GM18505 (cell line): Measurements from ENCODE around the gene FAM229A.

Experiments
- ATAC-seq: cut with Tn5 transposase; IDR thresholded peaks from one replicate; pipeline ENCODE4 v1.9.1; 2021; ENCODE audit not compliant: unreplicated experiment
- POLR2A ChIP-seq: IDR thresholded peaks from 4 replicates; pipeline ENCODE4 v1.6.1; 2011; ENCODE audit warnings: borderline replicate concordance; ENCODE audit not compliant: insufficient read depth, insufficient read length; ENCODE audit errors: extremely low read depth

The FAM229A gene

GRCh38 chr1:32393136-32393535 is 30.9 kb upstream of the FAM229A start:
- no peak for ATAC-seq
- TF ChIP-seq POLR2A, result no peak

DNA sequence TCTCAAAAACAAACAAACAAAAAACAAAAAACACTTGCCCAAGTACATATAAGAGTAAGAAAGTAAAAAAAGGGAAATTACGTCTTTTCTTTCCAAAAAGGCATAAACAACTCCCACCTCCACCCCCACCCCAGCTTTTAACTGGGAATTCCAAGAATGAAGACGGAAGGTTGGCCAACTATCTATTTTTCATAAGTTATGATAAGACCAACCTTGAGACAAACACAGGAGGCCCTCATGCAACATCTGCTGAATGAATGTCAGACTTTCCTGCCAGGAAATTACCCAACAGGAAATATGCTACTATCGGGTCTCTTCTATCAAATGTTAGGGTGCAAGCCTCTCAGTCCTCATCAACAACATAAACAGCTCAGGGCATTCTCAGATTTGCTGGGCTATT is 30.0 kb upstream of the FAM229A start:
- TF ChIP-seq POLR2A, result no peak
- ATAC-seq, result no peak

GRCh38 chr1:32390904-32391870 is 28.9 kb upstream of the FAM229A start:
- no peak for ATAC-seq
- TF ChIP-seq POLR2A, result no peak

- ATAC-seq, result no peak
- TF ChIP-seq POLR2A, result no peak
Observed at GRCh38 chr1:32388641-32389040, 26.4 kb upstream of the FAM229A start.

DNA sequence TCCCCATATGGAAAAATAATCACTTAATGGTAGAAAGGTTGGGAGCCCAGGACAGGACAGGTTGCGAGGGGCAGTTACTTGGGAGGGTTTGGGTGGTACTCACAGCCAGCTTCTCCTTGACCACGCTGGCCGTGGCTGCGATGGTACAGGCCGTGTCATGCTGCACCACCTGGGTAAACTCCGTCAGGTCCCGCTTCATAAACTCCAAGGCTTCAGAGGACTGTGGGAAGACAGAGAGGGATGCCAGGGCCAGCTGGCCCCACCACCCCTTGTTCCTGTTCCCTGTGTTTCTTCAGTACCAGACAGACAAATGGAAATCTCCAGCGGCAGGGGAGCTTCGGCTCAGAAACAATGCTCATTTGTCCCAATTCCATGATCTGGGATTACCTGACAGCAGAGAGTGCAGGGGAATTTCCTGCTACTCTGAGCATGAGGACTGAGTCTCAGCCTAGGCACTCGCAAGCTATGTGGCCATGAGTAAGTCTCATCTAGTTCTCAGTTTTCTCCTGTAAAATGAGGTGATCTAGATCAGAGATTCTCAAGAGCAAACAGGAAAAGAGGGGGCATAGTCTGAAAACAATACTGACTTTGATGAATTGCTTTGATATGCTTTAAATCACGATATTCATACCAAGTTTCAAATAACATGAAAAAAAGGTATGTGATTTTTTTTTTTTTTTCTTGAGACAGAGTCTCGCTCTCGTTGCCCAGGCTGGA is 24.5 kb upstream of the FAM229A start:
- TF ChIP-seq POLR2A, result no peak
- no peak for ATAC-seq

- no peak for ATAC-seq
- TF ChIP-seq POLR2A, result no peak
Observed at GRCh38 chr1:32380057-32380456, 17.8 kb upstream of the FAM229A start.

GRCh38 chr1:32377541-32378220 is 15.4 kb upstream of the FAM229A start:
- TF ChIP-seq POLR2A, result no peak
- no peak for ATAC-seq

DNA sequence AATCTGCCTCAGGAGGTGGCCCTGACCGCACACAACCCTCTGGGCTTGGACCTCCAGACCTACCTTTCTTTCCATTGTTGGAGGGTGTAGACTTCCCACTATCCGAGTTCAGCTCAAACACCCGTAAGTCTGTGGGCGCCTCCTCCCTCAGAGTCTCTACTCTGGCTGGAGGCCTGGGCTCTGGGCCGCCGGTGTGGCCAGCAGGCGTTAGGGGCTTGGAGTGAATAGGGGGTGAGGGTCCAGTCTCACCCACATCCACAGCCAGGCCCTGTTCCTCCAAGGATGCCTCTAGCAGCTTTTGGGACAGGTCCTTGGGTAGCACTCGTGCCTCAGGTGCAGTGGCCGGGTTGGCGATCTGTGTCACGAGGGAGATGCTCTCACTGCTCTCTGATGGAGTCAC is 13.9 kb upstream of the FAM229A start:
- TF ChIP-seq POLR2A, result no peak
- no peak for ATAC-seq

DNA sequence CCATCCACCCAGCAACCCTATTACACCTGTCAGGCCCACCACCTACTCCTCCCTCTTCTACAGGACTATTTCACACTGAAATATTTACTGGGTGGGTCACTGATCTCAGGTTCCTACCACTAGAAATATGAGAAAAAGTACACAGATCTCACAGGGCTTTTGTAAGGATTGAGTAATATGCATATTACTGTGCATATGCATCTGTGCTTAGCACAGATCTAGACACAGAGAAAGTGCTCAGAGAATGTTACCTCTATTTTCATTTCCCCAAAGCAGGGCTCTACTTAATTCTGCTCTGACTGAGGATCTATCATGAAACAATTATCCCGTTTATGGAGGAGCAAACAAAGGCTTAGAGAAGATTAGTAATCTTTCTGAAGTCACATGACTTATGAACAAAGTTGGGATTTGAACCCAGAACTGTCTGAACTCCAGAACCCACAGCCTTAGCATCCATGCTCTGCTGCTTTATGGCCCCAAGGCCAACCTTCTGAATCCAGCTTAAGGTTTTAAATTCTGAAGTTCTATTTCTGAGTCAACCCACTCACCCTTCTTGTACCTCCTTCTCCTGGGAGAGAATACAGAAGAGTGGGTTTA is 11.8 kb upstream of the FAM229A start:
- no peak for ATAC-seq
- no peak for TF ChIP-seq POLR2A

DNA sequence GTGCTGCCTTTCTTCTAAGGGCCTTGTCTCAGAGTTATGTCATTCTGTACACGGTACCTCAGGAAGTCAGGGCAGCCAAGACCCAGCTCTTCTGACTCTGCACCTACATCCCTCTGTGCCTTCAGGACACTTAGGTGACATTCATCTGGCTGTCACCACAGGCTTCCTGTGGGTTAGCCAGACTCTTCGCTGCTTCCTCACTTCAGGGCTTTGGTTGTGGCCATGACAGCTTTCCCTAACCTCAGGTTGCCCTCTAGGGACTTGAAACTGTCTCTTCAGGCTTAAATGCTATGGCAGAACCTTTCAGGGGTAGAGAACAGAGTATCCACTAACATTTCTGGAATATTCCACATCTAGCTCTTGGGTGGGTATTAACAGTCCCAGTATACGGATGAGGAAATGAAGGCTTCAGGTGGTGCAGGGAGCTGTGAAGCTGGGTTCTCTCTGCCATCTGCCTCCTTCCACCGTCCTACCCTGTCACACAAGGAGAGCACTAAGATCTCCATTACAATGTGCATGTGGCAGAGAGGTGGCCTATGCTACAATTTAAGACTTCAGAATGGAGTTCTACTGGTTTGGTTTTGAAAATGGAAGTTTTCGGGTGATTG is 10.0 kb upstream of the FAM229A start:
- no peak for ATAC-seq

DNA sequence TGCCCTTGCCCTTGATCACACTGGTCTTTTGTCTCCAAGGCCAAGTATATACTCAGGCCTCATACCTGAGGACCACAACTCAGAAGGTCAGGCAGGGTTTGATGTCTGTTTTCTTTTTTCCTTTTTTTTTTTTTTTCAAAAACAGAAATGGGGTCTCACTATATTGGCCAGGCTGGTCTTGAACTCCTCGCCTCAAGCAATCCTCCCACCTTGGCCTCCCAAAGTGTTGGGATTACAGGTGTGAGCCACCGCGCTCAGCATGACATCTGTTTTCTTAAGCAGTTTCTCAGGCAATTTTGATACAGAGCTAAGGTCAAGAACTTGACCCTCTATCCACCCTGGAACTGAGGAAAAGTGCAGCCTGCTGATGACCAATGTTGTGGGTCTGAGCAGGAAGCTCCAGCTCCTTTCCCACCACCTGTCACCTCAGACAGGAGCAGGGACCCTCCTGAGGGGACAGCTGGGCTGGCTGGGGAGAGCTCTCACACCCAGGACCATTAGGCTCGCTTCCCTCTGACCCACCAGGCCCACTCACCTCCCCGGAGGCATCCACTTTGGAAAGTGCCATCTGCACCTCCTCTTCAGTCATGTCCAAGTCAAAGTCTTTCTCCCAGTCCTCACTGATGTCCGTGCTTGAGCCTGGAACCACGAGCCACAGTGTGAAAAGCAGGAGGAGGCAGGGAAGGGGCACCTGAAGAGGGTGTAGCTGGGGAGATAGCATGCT is 5.8 kb upstream of the FAM229A start:
- ATAC-seq, result no peak
- no peak for TF ChIP-seq POLR2A

More for the DNA sequence above, 10.0 kb upstream of the FAM229A start:
- no peak for TF ChIP-seq POLR2A

DNA sequence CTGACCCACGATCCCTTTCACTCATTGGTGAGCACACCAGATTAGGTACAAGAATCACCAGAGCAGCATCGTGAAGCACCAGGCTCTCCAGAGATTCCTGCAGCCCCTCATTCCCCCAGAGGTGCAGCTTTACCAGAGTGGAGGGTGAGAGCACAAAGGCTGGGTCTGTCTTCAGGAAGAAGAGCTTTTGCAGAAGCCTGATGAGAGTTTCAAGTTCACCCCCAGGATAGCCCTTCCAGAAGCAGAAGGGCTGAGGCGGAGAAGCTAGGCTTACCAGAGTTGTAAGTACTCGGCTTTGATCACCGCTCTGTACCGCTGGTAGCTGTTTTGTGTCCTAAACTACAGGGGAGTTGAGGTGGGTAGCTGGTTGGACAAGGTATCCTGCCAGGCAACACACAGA is 3.2 kb upstream of the FAM229A start:
- ATAC-seq, result no peak

More for the DNA sequence above, 3.2 kb upstream of the FAM229A start:
- no peak for TF ChIP-seq POLR2A
